Uterus (tissue), 4 donors: ENCODE measurements around the gene WDR86. TPM values are rescaled to one million over a fixed set of nuclear protein-coding genes. Genes with fewer than 3 reads are reported as not detected.

Source experiments
- DNase-seq, 2 donors: peaks; one replicate each; pipeline ENCODE4 v3.0.0-alpha.2; 2019 to 2020
- H3K27ac ChIP-seq, 2 donors: fragments of 200-600 bp; sonication (generic); 1 replicate in 1 of 2; 2 replicates in 1 of 2; pipeline ENCODE4 v1.5.1; 2016 to 2018
- H3K27me3 ChIP-seq, 2 donors: fragments of 200-600 bp; sonication (generic); one replicate each; pipeline ENCODE4 v1.5.1; 2018 to 2019; ENCODE audit warnings: control low read depth in 1 of 2
- H3K36me3 ChIP-seq, 2 donors: fragments of 200-600 bp; sonication (generic); one replicate each; pipeline ENCODE4 v1.5.1; 2019; ENCODE audit warnings: control low read depth in 1 of 2
- H3K4me1 ChIP-seq, 2 donors: fragments of 200-600 bp; sonication (generic); one replicate each; pipeline ENCODE4 v1.5.1; 2018 to 2019; ENCODE audit warnings: control low read depth in 1 of 2
- H3K4me3 ChIP-seq, 2 donors: fragments of 200-600 bp; sonication (generic); 1 replicate in 1 of 2; 2 replicates in 1 of 2; pipeline ENCODE4 v1.5.1; 2018 to 2019; ENCODE audit warnings: mild to moderate bottlenecking in 1 of 2
- H3K9me3 ChIP-seq, 2 donors: fragments of 200-600 bp; sonication (generic); one replicate each; pipeline ENCODE4 v1.5.1; 2019; ENCODE audit warnings: control low read depth in 1 of 2
- POLR2A ChIP-seq, 2 donors: fragments of 450-650 bp; IDR thresholded peaks; one replicate each; pipeline ENCODE4 v1.6.1; 2016; ENCODE audit warnings: antibody characterized with exemption in 2 of 2, mild to moderate bottlenecking in 1 of 2, moderate library complexity in 1 of 2
- intact Hi-C: fragments of 100-400 bp; cut with DNase I; formaldehyde crosslinking; loops from one replicate; pipeline ENCODE4 v1.15.1; 2023; ENCODE audit warnings: low total_unique reads
- total RNA-seq, 4 donors: library from RNA; depleted of rRNA in 3 of 4; stranded (reverse); fragments of >200 nt in 3 of 4; gene quantifications; one replicate each; pipeline versions ENCODE4 v1.1.0 to v1.2.4, GENCODE V29; 2014 to 2023
- TF ChIP-seq, protein P1 (sequence below), 4 experiments: fragments of 200-600 bp in 2 of 4; fragments of 450-650 bp in 2 of 4; sonication (generic) in 2 of 4; IDR thresholded peaks; one replicate each; pipeline ENCODE4 v1.5.1; 2016 to 2019; ENCODE audit warnings: antibody characterized with exemption in 4 of 4, mild to moderate bottlenecking in 2 of 4, moderate library complexity in 1 of 4
- donor health status: DM: yes; HTN: yes; CAD: no.

Gene WDR86
- total RNA-seq, 4 donors from 2014 or later = 3.2 to 100 (median 53.4) TPM

GRCh38 chr7:151423936-151424335 is 14.1 kb upstream of the WDR86 start:
- Histone ChIP-seq H3K4me3 (no peak overlapping the region), H3K36me3 (no peaks in the 10 kb centered on the region)
- intact Hi-C loops = no loop called here

GRCh38 chr7:151423226-151423625 is 13.4 kb upstream of the WDR86 start:
- TF ChIP-seq, protein P1, sequence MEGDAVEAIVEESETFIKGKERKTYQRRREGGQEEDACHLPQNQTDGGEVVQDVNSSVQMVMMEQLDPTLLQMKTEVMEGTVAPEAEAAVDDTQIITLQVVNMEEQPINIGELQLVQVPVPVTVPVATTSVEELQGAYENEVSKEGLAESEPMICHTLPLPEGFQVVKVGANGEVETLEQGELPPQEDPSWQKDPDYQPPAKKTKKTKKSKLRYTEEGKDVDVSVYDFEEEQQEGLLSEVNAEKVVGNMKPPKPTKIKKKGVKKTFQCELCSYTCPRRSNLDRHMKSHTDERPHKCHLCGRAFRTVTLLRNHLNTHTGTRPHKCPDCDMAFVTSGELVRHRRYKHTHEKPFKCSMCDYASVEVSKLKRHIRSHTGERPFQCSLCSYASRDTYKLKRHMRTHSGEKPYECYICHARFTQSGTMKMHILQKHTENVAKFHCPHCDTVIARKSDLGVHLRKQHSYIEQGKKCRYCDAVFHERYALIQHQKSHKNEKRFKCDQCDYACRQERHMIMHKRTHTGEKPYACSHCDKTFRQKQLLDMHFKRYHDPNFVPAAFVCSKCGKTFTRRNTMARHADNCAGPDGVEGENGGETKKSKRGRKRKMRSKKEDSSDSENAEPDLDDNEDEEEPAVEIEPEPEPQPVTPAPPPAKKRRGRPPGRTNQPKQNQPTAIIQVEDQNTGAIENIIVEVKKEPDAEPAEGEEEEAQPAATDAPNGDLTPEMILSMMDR (IDR thresholded peaks at IDR 0.05) = no peak
- no peak for TF ChIP-seq POLR2A (IDR thresholded peaks at IDR 0.05)
- DNase-seq = no peak
- Histone ChIP-seq H3K36me3 (no peaks in the 10 kb centered on the region), H3K27me3 (no peaks in the 10 kb centered on the region), H3K27ac (no peak overlapping the region), H3K4me3 (no peak overlapping the region), H3K9me3 (no peaks in the 10 kb centered on the region), H3K4me1 (peaks cover 9 to 13% of the 10 kb centered on the region in 2 donors)
- intact Hi-C loops = no loop called here

More at GRCh38 chr7:151423936-151424335, 14.1 kb upstream of the WDR86 start:
- peaks cover 9 to 18% of the 10 kb centered on the region in 2 donors for H3K4me1 ChIP-seq
- H3K27ac ChIP-seq = no peak overlapping the region
- no peak for TF ChIP-seq POLR2A (IDR thresholded peaks at IDR 0.05)
- TF ChIP-seq, protein P1 (IDR thresholded peaks at IDR 0.05) = no peak
- no peaks in the 10 kb centered on the region for H3K9me3 ChIP-seq
- peak in 1 of 2 donors; percentile 8 for DNase-seq
- no peaks in the 10 kb centered on the region for H3K27me3 ChIP-seq

- Histone ChIP-seq H3K4me1 (peaks cover 5% of the 10 kb centered on the region in 2 donors), H3K36me3 (no peaks in the 10 kb centered on the region), H3K9me3 (no peaks in the 10 kb centered on the region), H3K4me3 (no peak overlapping the region), H3K27ac (no peak overlapping the region), H3K27me3 (no peaks in the 10 kb centered on the region)
- TF ChIP-seq, protein P1 (IDR thresholded peaks at IDR 0.05) = no peak
- intact Hi-C loops = no loop called here
- DNase-seq = no peak
Observed at GRCh38 chr7:151422212-151422611, 12.4 kb upstream of the WDR86 start.

DNA sequence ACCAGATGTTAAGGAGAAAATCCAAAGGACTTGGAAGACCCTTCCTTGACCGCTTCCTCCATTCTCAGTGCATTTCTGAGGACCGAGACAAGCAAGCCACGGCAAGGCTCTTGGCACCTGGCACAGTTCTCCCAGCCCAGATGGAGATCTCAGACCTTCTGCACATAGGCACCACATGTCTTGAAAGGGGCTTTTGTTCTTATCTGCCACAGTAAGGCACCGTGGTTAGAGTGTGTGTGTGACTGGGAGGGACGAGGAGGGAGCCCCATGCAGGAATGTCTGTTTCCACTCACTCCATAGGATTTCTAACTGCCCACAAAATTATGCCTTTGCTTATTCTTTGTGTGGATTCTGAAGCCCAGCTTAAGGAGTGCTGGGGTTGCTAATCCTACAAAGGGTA is 10.3 kb upstream of the WDR86 start:
- intact Hi-C loops = no loop called here
- no peak overlapping the region for H3K27ac ChIP-seq

DNA sequence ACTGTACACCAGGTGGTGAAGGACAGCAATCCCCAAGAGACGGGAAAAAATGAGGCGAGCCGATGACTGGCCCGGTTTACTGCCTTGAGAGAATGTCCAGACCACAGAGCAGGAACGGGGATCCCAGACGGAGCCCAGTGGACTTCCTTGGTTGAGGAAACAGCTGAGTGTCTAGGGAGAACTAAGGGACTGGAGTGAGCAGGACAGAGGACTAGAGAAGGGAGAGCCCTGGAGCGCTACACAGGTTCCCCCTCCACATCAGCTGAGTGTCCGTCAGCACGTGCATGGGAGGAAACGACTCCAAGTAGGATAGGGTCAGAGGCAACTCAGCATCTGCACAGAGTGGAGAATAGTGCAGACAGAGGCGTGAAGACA is 7.1 kb upstream of the WDR86 start:
- intact Hi-C loops = no loop called here
- peak; percentile 62 to 73 for DNase-seq
- peak overlapping the region; percentile 48 to 61 for H3K27ac ChIP-seq
- H3K36me3 ChIP-seq = no peaks in the 10 kb centered on the region
- H3K4me1 ChIP-seq = no peaks in the 10 kb centered on the region
- no peaks in the 10 kb centered on the region for H3K27me3 ChIP-seq
- TF ChIP-seq, protein P1 (IDR thresholded peaks at IDR 0.05) = no peak
- no peaks in the 10 kb centered on the region for H3K9me3 ChIP-seq
- no peak overlapping the region for H3K4me3 ChIP-seq

More for the DNA sequence above, 10.3 kb upstream of the WDR86 start:
- Histone ChIP-seq H3K36me3 (no peaks in the 10 kb centered on the region), H3K27me3 (no peaks in the 10 kb centered on the region), H3K9me3 (no peaks in the 10 kb centered on the region), H3K4me1 (no peaks in the 10 kb centered on the region), H3K4me3 (no peak overlapping the region)
- TF ChIP-seq, protein P1 (IDR thresholded peaks at IDR 0.05) = no peak
- TF ChIP-seq POLR2A (IDR thresholded peaks at IDR 0.05) = no peak
- DNase-seq = no peak
